ENCODE measurements around the gene EGFR. TPM values are rescaled to one million over a fixed set of nuclear protein-coding genes. Genes with fewer than 3 reads are reported as not detected.

EGFR gene
- total RNA-seq, 2 experiments from 2014 or later, result not detected

DNA sequence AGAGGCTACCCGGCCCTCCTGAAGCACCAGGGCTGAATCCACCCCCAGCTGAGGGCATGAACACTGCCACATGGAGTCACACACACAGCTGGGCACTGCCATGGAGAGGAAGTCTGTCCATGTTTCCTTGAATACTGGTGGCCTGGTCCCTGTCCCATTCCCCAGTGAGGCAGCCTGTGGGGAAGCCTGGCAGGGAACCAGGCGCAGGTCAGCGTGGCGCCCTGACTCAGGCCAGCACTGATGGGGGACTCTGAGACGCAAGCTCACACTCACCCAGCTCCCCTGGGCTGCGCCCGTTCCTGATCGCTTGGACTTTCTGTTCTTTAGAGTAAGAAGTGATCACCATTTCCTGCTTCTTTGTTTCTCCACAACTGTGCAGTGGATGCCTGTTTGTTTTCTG, 128.3 kb downstream of the EGFR start:
- DNase-seq, result no peak
- ChIA-PET CTCF (interaction anchor here (0.6 kb wide), 1 partner anchor 119 kb away, joined by 3 read pairs; no protein-coding TSS in a partner anchor), POLR2A (no interaction called here)
- H3K27ac Mint-ChIP-seq, result no peak overlapping the region
- no peaks in the 10 kb centered on the region for H3K36me3 Mint-ChIP-seq (ENCODE audit: low read depth)
- peaks cover 2% of the 10 kb centered on the region for H3K27me3 Mint-ChIP-seq
- no peaks in the 10 kb centered on the region for H3K4me1 Mint-ChIP-seq
- no peaks in the 10 kb centered on the region for H3K9me3 Mint-ChIP-seq
- H3K4me3 Mint-ChIP-seq, result no peak overlapping the region

GRCh38 chr7:55147736-55148135, 128.9 kb downstream of the EGFR start:
- Mint-ChIP-seq H3K4me1 (no peaks in the 10 kb centered on the region), H3K9me3 (no peaks in the 10 kb centered on the region), H3K27me3 (peaks cover 2% of the 10 kb centered on the region), H3K27ac (no peak overlapping the region), H3K36me3 (ENCODE audit: low read depth) (no peaks in the 10 kb centered on the region), H3K4me3 (no peak overlapping the region)
- ChIA-PET CTCF (no interaction called here), POLR2A (no interaction called here)
- no peak for DNase-seq

DNA sequence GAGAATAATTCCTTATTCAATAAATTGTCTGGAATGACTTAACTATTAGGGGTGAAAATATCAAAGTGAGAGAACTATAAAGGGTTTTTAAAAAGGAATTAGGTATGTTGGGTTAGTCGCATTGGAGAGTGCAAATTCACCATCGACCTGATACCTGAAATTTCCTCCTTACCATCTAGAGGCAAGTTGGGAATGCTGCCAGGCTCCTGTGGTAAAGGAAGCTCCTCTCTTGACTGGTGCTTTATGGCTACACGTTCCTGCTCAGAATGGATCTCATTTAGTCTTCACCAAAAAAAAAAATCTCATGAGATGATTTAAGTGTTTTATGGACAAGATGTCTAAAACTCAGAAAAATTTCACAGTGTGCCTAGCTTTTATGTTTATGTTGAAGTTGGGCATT, 129.8 kb downstream of the EGFR start:
- Mint-ChIP-seq H3K9me3 (no peaks in the 10 kb centered on the region), H3K27me3 (no peaks in the 10 kb centered on the region), H3K36me3 (ENCODE audit: low read depth) (no peaks in the 10 kb centered on the region), H3K4me1 (no peaks in the 10 kb centered on the region), H3K27ac (no peak overlapping the region), H3K4me3 (no peak overlapping the region)
- ChIA-PET CTCF (no interaction called here), POLR2A (no interaction called here)
- DNase-seq, result no peak

- Mint-ChIP-seq H3K4me3 (no peak overlapping the region), H3K27me3 (no peaks in the 10 kb centered on the region), H3K36me3 (ENCODE audit: low read depth) (no peaks in the 10 kb centered on the region), H3K9me3 (no peaks in the 10 kb centered on the region), H3K27ac (no peak overlapping the region), H3K4me1 (no peaks in the 10 kb centered on the region)
- DNase-seq, result no peak
- ChIA-PET POLR2A (no interaction called here), CTCF (no interaction called here)
Observed at GRCh38 chr7:55149001-55149400, 130.2 kb downstream of the EGFR start.

DNA sequence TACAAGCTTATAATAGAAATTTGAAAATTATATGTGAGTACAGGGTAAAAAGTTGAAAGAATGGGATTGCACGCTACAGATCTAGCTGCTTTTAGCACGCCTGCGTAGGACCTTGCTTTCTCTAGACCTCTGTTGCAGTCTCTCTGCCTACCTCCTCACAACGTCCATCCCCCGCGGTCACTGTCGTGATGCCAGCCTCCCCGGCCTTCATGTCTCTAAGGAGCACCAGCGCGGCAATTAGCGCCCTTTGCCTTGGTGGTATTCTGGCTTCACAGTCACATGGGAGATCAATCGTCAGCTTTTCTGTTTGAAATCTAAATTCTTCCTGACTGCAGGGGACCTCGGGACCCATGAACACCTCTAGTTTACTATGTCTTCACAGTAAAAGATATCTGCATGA, 131.3 kb downstream of the EGFR start:
- Mint-ChIP-seq H3K27me3 (no peaks in the 10 kb centered on the region), H3K4me1 (no peaks in the 10 kb centered on the region), H3K36me3 (ENCODE audit: low read depth) (no peaks in the 10 kb centered on the region), H3K4me3 (no peak overlapping the region), H3K9me3 (no peaks in the 10 kb centered on the region), H3K27ac (no peak overlapping the region)
- DNase-seq, result no peak
- ChIA-PET POLR2A (no interaction called here), CTCF (no interaction called here)

- CTCF ChIA-PET, result no interaction called here
- POLR2A ChIA-PET, result no interaction called here
- Mint-ChIP-seq H3K9me3 (no peaks in the 10 kb centered on the region), H3K27ac (no peak overlapping the region), H3K4me1 (no peaks in the 10 kb centered on the region), H3K36me3 (ENCODE audit: low read depth) (no peaks in the 10 kb centered on the region), H3K4me3 (no peak overlapping the region), H3K27me3 (no peaks in the 10 kb centered on the region)
- no peak for DNase-seq
Observed at GRCh38 chr7:55150709-55151451, 132.1 kb downstream of the EGFR start.

GRCh38 chr7:55152516-55152915, 133.7 kb downstream of the EGFR start:
- Mint-ChIP-seq H3K9me3 (no peaks in the 10 kb centered on the region), H3K27ac (no peak overlapping the region), H3K4me3 (no peak overlapping the region), H3K27me3 (peaks cover 4% of the 10 kb centered on the region), H3K36me3 (ENCODE audit: low read depth) (no peaks in the 10 kb centered on the region), H3K4me1 (no peaks in the 10 kb centered on the region)
- ChIA-PET POLR2A (no interaction called here), CTCF (no interaction called here)
- no peak for DNase-seq

- no peaks in the 10 kb centered on the region for H3K9me3 Mint-ChIP-seq
- H3K4me3 Mint-ChIP-seq, result no peak overlapping the region
- no peaks in the 10 kb centered on the region for H3K4me1 Mint-ChIP-seq
- ChIA-PET CTCF (no interaction called here), POLR2A (no interaction called here)
- H3K27ac Mint-ChIP-seq, result no peak overlapping the region
- no peak for DNase-seq
- H3K36me3 Mint-ChIP-seq (ENCODE audit: low read depth), result no peaks in the 10 kb centered on the region
- H3K27me3 Mint-ChIP-seq, result peaks cover 8% of the 10 kb centered on the region
Observed at GRCh38 chr7:55154096-55154495, 135.3 kb downstream of the EGFR start.

GRCh38 chr7:55155351-55156117, 136.7 kb downstream of the EGFR start:
- Mint-ChIP-seq H3K27me3 (peaks cover 8% of the 10 kb centered on the region), H3K4me3 (no peak overlapping the region), H3K36me3 (ENCODE audit: low read depth) (no peaks in the 10 kb centered on the region), H3K27ac (no peak overlapping the region), H3K9me3 (no peaks in the 10 kb centered on the region), H3K4me1 (no peaks in the 10 kb centered on the region)
- ChIA-PET CTCF (no interaction called here), POLR2A (no interaction called here)
- DNase-seq, result no peak

DNA sequence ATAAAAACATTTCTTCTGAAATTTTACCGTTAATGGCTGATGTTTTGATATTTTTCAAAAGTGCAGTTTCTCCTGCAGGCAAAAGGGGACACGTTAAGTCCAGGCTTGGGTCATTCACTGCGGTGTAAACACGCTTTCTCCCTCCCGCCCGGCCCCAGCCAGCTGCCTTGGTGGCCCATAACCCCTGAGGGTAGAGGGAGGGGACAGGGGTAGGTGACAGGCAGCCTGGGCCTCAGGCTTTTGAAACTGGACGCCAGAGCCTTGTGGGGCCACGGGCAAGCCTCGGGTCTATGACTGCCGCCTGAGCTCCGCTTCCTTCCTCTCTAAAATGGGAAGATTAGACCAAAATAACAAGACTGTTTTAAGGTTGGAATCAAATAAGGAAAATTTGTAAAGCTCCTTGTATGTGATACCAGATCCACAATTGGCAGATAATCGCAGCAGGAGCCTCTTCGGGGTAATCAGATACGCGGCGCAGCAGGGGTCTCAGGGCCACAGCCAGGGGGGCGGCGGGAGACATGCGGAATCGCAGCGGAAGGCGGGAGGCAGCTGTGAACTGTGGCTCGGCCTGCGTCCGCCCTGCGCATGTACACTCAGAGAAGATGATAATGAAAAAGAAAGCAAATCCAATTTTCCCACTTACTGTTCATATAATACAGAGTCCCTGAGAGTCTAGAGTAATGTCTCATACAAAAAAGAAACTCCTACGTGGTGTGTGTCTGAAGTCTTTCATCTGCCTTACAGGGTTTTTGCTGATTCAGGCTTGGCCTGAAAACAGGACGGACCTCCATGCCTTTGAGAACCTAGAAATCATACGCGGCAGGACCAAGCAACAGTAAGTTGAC, 138.3 kb downstream of the EGFR start:
- Mint-ChIP-seq H3K4me3 (no peak overlapping the region), H3K27me3 (peaks cover 10% of the 10 kb centered on the region), H3K4me1 (no peaks in the 10 kb centered on the region), H3K27ac (no peak overlapping the region), H3K36me3 (ENCODE audit: low read depth) (no peaks in the 10 kb centered on the region), H3K9me3 (no peaks in the 10 kb centered on the region)
- DNase-seq, result no peak
- POLR2A ChIA-PET, result no interaction called here
- CTCF ChIA-PET, result no interaction called here

- no peaks in the 10 kb centered on the region for H3K36me3 Mint-ChIP-seq (ENCODE audit: low read depth)
- no peaks in the 10 kb centered on the region for H3K4me1 Mint-ChIP-seq
- no peak overlapping the region for H3K4me3 Mint-ChIP-seq
- CTCF ChIA-PET, result no interaction called here
- no peak for DNase-seq
- no peak overlapping the region for H3K27ac Mint-ChIP-seq
- H3K27me3 Mint-ChIP-seq, result peaks cover 10% of the 10 kb centered on the region
- POLR2A ChIA-PET, result no interaction called here
- H3K9me3 Mint-ChIP-seq, result no peaks in the 10 kb centered on the region
Observed at GRCh38 chr7:55157764-55158105, 138.9 kb downstream of the EGFR start.

GRCh38 chr7:55158541-55159382, 139.9 kb downstream of the EGFR start:
- no peak for DNase-seq
- H3K27me3 Mint-ChIP-seq, result peaks cover 10% of the 10 kb centered on the region
- ChIA-PET CTCF (no interaction called here), POLR2A (no interaction called here)
- H3K4me3 Mint-ChIP-seq, result no peak overlapping the region
- no peak overlapping the region for H3K27ac Mint-ChIP-seq
- no peaks in the 10 kb centered on the region for H3K4me1 Mint-ChIP-seq
- H3K9me3 Mint-ChIP-seq, result no peaks in the 10 kb centered on the region
- H3K36me3 Mint-ChIP-seq (ENCODE audit: low read depth), result no peaks in the 10 kb centered on the region

GRCh38 chr7:55160539-55160938, 141.7 kb downstream of the EGFR start:
- POLR2A ChIA-PET, result no interaction called here
- CTCF ChIA-PET, result no interaction called here
- no peak for DNase-seq
- H3K36me3 Mint-ChIP-seq (ENCODE audit: low read depth), result no peaks in the 10 kb centered on the region
- no peaks in the 10 kb centered on the region for H3K9me3 Mint-ChIP-seq
- no peak overlapping the region for H3K4me3 Mint-ChIP-seq
- H3K27ac Mint-ChIP-seq, result no peak overlapping the region
- H3K4me1 Mint-ChIP-seq, result no peaks in the 10 kb centered on the region
- H3K27me3 Mint-ChIP-seq, result peaks cover 10% of the 10 kb centered on the region

All from activated CD4-positive, alpha-beta memory T cell treated with anti-CD3 and anti-CD28 coated beads, Interleukin-2, amount 10 ng/mL, durations not matched to agents 7 days and 5 days (primary cell).